SU-DHL-6 (cell line): Measurements from ENCODE around the gene RAB11FIP2.

ENCODE experiments used
- EZH2phosphoT487 ChIP-seq: fragments of 200-600 bp; sonication (generic), shearing (Covaris generic); conservative IDR thresholded peaks from 2 replicates; pipeline ENCODE4 v1.6.1; 2018; ENCODE audit warnings: mild to moderate bottlenecking, antibody characterized with exemption, low read length, moderate library complexity, mixed read lengths
- TF ChIP-seq, protein P1 (sequence below): fragments of 200-600 bp; sonication (generic); IDR thresholded peaks from one replicate; pipeline ENCODE4 v1.5.1; 2017; ENCODE audit warnings: antibody characterized with exemption, mild to moderate bottlenecking, low read length, moderate library complexity; ENCODE audit not compliant: insufficient read depth, poor library complexity, severe bottlenecking

GRCh38 chr10:117955176-117955575 lies 91.6 kb downstream of the RAB11FIP2 start:
- TF ChIP-seq, protein P1, sequence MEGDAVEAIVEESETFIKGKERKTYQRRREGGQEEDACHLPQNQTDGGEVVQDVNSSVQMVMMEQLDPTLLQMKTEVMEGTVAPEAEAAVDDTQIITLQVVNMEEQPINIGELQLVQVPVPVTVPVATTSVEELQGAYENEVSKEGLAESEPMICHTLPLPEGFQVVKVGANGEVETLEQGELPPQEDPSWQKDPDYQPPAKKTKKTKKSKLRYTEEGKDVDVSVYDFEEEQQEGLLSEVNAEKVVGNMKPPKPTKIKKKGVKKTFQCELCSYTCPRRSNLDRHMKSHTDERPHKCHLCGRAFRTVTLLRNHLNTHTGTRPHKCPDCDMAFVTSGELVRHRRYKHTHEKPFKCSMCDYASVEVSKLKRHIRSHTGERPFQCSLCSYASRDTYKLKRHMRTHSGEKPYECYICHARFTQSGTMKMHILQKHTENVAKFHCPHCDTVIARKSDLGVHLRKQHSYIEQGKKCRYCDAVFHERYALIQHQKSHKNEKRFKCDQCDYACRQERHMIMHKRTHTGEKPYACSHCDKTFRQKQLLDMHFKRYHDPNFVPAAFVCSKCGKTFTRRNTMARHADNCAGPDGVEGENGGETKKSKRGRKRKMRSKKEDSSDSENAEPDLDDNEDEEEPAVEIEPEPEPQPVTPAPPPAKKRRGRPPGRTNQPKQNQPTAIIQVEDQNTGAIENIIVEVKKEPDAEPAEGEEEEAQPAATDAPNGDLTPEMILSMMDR, result no peak
- no peak for TF ChIP-seq EZH2phosphoT487
